DND-41 (cell line): ENCODE results near the gene ANKS1B.
A peak's percentile ranks its signal among the peaks of the same experiment; 100 is the strongest.

Experiments
- ATAC-seq: fragments of 200-7000 bp; cut with Tn5 transposase; 3 replicates; pipeline ENCODE4 v1.9.1; 2021; ENCODE audit warnings: low read depth; ENCODE audit not compliant: insufficient read depth
- DNase-seq: peaks from one replicate; pipeline ENCODE4 v3.0.0-alpha.2; 2020
- H2AFZ ChIP-seq: 2 replicates; pipeline ENCODE4 v1.6.0; 2012; ENCODE audit warnings: low read depth, low read length
- H3K27ac ChIP-seq: 2 replicates; pipeline ENCODE4 v1.5.1; 2012; ENCODE audit warnings: low read length, inconsistent platforms
- H3K27me3 ChIP-seq: fragments of 200-600 bp; sonication (generic); 2 replicates; pipeline ENCODE4 v1.6.0; 2012; ENCODE audit warnings: low read length, mild to moderate bottlenecking, inconsistent platforms; ENCODE audit not compliant: insufficient read depth, poor library complexity
- H3K36me3 ChIP-seq: 2 replicates; pipeline ENCODE4 v1.5.1; 2012; ENCODE audit warnings: low read length, inconsistent platforms; ENCODE audit not compliant: insufficient read depth
- H3K4me1 ChIP-seq: 2 replicates; pipeline ENCODE4 v1.5.1; 2012; ENCODE audit warnings: mild to moderate bottlenecking, low read length; ENCODE audit not compliant: insufficient read depth
- H3K4me2 ChIP-seq: 2 replicates; pipeline ENCODE4 v1.6.0; 2012; ENCODE audit warnings: mild to moderate bottlenecking, moderate library complexity, low read length, inconsistent platforms; ENCODE audit not compliant: insufficient read depth
- H3K4me3 ChIP-seq, 2 experiments: fragments of 200-600 bp in 1 of 2; shearing (Covaris generic) in 1 of 2; 2 replicates each; pipeline ENCODE4 v1.5.1; 2012 to 2016; ENCODE audit warnings: inconsistent platforms in 2 of 2, low read length in 2 of 2, mild to moderate bottlenecking in 2 of 2, low read depth in 1 of 2, moderate library complexity in 1 of 2
- H3K79me2 ChIP-seq: 2 replicates; pipeline ENCODE4 v1.6.0; 2012; ENCODE audit warnings: low read length, inconsistent platforms; ENCODE audit not compliant: insufficient read depth
- H3K9ac ChIP-seq: 2 replicates; pipeline ENCODE4 v1.6.0; 2012; ENCODE audit warnings: low read depth, mild to moderate bottlenecking, inconsistent platforms, low read length, moderate library complexity
- H3K9me3 ChIP-seq: 2 replicates; pipeline ENCODE4 v1.5.1; 2012; ENCODE audit warnings: low read length, moderate library complexity, mild to moderate bottlenecking, inconsistent platforms; ENCODE audit not compliant: insufficient read depth, severe bottlenecking
- H4K20me1 ChIP-seq: 2 replicates; pipeline ENCODE4 v1.6.0; 2012; ENCODE audit warnings: low read length; ENCODE audit not compliant: insufficient read depth
- EZH2 ChIP-seq: IDR thresholded peaks from 3 replicates; pipeline ENCODE4 v1.6.1; 2012; ENCODE audit warnings: borderline replicate concordance, low read depth, mild to moderate bottlenecking, moderate library complexity, low read length, inconsistent platforms; ENCODE audit not compliant: severe bottlenecking
- TF ChIP-seq, protein P1 (sequence below): IDR thresholded peaks from 2 replicates; pipeline ENCODE4 v1.5.1; 2012; ENCODE audit warnings: borderline replicate concordance, low read length, moderate library complexity, mild to moderate bottlenecking; ENCODE audit not compliant: poor library complexity, severe bottlenecking; ENCODE audit errors: extremely low read depth

Gene ANKS1B

DNA sequence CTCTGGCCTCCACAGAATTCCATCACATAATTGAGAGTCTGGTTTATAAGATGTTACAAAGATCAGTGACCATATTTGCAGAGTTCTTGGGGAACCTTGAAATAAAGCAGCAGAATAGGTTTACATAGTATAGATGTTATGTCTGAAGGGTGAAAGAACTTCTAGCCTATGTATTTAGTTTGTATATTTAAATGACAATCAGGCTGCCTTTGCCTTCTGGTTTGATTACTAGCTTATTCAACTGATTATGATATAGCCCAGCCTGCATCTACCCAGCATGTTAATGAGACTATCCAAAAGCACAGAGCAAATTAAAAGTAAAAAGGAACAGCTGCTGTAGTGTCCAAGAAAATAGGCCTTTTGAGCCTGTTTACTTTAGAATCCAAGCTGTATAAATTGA, 1254.3 kb downstream of the ANKS1B start:
- Histone ChIP-seq H3K4me2 (no peak overlapping the region), H3K79me2 (no peaks in the 10 kb centered on the region), H4K20me1 (no peaks in the 10 kb centered on the region), H3K4me3 (no peak overlapping the region), H3K9ac (no peak overlapping the region), H3K27ac (no peak overlapping the region), H3K9me3 (no peaks in the 10 kb centered on the region), H3K27me3 (no peaks in the 10 kb centered on the region), H3K4me1 (no peaks in the 10 kb centered on the region), H2AFZ (no peak overlapping the region), H3K36me3 (peaks cover 48% of the 10 kb centered on the region)
- ATAC-seq, result no peak
- DNase-seq, result no peak
- no peak for TF ChIP-seq EZH2
- TF ChIP-seq, protein P1, sequence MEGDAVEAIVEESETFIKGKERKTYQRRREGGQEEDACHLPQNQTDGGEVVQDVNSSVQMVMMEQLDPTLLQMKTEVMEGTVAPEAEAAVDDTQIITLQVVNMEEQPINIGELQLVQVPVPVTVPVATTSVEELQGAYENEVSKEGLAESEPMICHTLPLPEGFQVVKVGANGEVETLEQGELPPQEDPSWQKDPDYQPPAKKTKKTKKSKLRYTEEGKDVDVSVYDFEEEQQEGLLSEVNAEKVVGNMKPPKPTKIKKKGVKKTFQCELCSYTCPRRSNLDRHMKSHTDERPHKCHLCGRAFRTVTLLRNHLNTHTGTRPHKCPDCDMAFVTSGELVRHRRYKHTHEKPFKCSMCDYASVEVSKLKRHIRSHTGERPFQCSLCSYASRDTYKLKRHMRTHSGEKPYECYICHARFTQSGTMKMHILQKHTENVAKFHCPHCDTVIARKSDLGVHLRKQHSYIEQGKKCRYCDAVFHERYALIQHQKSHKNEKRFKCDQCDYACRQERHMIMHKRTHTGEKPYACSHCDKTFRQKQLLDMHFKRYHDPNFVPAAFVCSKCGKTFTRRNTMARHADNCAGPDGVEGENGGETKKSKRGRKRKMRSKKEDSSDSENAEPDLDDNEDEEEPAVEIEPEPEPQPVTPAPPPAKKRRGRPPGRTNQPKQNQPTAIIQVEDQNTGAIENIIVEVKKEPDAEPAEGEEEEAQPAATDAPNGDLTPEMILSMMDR, result no peak

DNA sequence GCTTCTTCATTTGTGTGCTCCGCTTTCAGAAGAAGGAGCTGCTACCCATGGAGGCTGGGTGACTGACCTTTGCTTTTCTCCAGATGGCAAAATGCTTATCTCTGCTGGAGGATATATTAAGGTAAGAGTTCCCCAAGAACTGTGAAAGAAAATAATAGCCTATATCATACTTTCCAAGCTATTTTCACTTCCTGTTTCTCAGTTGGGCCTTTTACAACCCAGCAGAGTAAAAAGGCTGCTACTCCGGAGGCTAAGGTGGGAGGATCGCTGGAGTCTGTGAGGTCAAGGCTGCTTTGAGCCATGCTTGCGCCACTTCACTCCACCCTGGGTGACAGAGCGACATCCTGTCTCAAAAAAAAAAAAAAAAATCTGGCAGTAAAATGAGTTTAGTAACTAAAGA, 1257.5 kb downstream of the ANKS1B start:
- no peak for ATAC-seq
- no peaks in the 10 kb centered on the region for H4K20me1 ChIP-seq
- no peaks in the 10 kb centered on the region for H3K79me2 ChIP-seq
- H3K9me3 ChIP-seq, result no peaks in the 10 kb centered on the region
- H3K4me1 ChIP-seq, result no peaks in the 10 kb centered on the region
- no peak overlapping the region for H3K4me2 ChIP-seq
- peaks cover 59% of the 10 kb centered on the region for H3K36me3 ChIP-seq
- H2AFZ ChIP-seq, result no peak overlapping the region
- no peaks in the 10 kb centered on the region for H3K27me3 ChIP-seq
- H3K27ac ChIP-seq, result no peak overlapping the region
- H3K4me3 ChIP-seq, result no peak overlapping the region
- TF ChIP-seq, protein P1, result no peak
- no peak for DNase-seq
- no peak overlapping the region for H3K9ac ChIP-seq

DNA sequence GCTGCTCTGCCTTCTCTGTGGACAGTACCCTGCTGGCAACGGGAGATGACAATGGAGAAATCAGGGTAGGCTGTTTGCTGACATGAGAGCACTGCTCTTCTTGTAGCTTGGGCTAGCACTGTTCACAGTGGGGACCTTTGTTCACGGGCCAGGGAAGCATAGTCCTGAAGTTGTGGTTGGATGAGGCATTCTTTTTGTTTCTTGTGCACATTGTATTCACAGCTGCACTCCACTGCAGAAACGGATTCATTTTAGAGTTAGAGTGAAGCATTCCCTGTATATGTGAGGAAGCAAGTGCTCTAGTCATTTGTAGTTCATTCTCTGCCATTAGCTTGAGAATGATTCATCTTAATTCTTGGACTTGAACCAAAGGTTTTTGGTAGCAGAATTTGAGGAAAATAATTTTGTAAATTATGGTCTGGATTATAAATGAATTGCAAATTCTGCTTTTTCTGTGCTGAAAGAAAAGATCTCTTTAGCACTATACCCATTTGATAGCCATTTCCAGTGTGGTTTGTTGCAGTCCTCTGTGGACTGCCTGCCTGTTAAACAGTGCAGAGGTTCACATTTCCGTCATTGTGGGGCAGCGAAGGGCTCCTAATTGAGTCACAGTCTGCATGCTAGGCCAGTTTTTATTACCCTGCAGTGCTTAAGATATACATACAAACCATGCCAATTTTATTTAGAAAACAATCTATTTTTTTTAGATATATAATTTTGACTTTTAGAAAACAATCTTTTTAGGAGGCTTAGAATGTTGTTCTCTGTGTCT, 1259.1 kb downstream of the ANKS1B start:
- DNase-seq (peak; percentile 58), ATAC-seq (peak; percentile 97)
- H3K27ac ChIP-seq, result no peak overlapping the region
- no peaks in the 10 kb centered on the region for H4K20me1 ChIP-seq
- no peaks in the 10 kb centered on the region for H3K27me3 ChIP-seq
- TF ChIP-seq, protein P1, result peak; percentile 72
- no peak for TF ChIP-seq EZH2
- no peak overlapping the region for H3K4me2 ChIP-seq
- no peaks in the 10 kb centered on the region for H3K79me2 ChIP-seq
- H3K9me3 ChIP-seq, result no peaks in the 10 kb centered on the region
- H2AFZ ChIP-seq, result no peak overlapping the region
- no peak overlapping the region for H3K4me3 ChIP-seq
- H3K4me1 ChIP-seq, result no peaks in the 10 kb centered on the region
- no peak overlapping the region for H3K9ac ChIP-seq
- peaks cover 45% of the 10 kb centered on the region for H3K36me3 ChIP-seq
